Subcutaneous adipose tissue (tissue), 4 donors: ENCODE data around the gene NDUFA12. TPM values are rescaled to one million over a fixed set of nuclear protein-coding genes. Genes with fewer than 3 reads are reported as not detected.

Experiments used
- total RNA-seq, 4 donors: library from RNA; depleted of rRNA; stranded (reverse); fragments of >200 nt; gene quantifications; one replicate each; pipeline ENCODE4 v1.1.0, GENCODE V29; 2016
- TF ChIP-seq, protein P1 (sequence below): fragments of 450-650 bp; IDR thresholded peaks from one replicate; pipeline ENCODE4 v1.5.1; 2016; ENCODE audit warnings: low read depth, mild to moderate bottlenecking, control low read depth, antibody characterized with exemption, moderate library complexity

Gene NDUFA12
- total RNA-seq, 4 donors from 2014 or later, result 63.7 to 159 (median 81.6) TPM

- TF ChIP-seq, protein P1, sequence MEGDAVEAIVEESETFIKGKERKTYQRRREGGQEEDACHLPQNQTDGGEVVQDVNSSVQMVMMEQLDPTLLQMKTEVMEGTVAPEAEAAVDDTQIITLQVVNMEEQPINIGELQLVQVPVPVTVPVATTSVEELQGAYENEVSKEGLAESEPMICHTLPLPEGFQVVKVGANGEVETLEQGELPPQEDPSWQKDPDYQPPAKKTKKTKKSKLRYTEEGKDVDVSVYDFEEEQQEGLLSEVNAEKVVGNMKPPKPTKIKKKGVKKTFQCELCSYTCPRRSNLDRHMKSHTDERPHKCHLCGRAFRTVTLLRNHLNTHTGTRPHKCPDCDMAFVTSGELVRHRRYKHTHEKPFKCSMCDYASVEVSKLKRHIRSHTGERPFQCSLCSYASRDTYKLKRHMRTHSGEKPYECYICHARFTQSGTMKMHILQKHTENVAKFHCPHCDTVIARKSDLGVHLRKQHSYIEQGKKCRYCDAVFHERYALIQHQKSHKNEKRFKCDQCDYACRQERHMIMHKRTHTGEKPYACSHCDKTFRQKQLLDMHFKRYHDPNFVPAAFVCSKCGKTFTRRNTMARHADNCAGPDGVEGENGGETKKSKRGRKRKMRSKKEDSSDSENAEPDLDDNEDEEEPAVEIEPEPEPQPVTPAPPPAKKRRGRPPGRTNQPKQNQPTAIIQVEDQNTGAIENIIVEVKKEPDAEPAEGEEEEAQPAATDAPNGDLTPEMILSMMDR, result no peak
Measured at GRCh38 chr12:94954948-94955592, 48.4 kb downstream of the NDUFA12 start.

- TF ChIP-seq, protein P1, result no peak
Measured at GRCh38 chr12:94954029-94954685, 49.3 kb downstream of the NDUFA12 start.

DNA sequence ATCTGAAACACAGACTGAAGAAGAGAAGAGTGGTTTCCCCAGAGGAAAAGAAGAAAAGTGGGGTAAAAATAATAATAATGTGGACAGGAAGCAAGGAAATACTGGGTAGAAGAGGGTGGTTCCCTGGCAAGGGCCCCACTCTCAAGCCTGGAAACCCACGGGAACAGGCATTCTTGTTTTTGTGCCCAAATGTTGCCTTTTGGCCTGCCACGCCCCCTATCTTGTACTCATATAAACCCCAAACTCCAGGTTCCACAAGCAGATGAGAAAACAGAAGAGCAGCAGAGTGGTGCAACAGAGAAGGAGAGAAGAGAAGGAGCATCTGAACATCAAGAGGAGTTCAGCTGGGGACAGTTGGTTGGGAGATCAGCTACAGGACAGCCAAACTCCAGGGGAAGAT lies 51.2 kb downstream of the NDUFA12 start:
- TF ChIP-seq, protein P1, result no peak

DNA sequence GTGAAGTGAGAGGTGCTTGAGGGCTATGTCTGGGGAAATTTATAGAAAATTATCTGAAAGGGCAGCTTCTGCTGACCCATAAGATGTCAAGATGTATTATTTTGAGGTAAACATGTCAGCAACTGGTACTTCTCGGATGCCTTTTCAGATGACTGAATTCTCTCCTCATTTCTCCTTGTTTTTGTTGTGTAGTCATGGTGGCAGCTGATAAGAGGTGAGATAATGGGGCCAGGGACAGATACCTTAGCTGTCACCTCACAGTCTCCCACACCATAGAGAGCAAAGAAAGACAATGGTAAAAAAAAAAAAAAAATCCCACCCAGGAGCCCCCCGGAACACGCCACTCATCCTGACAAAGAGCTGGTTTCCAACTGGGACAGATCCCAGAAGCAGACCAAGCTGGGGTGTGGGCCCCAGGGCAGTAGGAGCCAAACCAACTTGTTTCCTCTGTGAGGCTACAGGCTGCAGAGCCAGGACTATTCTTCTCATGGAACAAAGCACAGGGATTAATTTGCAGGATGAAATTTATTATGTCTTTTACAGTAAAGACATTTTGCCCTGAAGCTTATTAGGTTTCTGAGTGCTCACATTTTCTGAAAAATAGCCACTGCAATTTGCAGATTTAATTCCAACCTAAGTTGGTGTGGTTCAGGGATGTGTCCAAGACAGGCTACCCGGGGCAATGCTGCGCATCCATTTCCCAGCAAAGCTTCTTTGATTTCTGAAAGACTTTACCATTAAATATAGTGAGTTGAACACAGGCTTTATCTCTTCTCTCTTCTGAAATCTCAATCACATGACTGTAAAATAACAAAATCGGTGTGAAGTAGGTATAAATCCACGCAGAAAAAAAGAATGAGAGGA lies 52.2 kb downstream of the NDUFA12 start:
- TF ChIP-seq, protein P1, result no peak

DNA sequence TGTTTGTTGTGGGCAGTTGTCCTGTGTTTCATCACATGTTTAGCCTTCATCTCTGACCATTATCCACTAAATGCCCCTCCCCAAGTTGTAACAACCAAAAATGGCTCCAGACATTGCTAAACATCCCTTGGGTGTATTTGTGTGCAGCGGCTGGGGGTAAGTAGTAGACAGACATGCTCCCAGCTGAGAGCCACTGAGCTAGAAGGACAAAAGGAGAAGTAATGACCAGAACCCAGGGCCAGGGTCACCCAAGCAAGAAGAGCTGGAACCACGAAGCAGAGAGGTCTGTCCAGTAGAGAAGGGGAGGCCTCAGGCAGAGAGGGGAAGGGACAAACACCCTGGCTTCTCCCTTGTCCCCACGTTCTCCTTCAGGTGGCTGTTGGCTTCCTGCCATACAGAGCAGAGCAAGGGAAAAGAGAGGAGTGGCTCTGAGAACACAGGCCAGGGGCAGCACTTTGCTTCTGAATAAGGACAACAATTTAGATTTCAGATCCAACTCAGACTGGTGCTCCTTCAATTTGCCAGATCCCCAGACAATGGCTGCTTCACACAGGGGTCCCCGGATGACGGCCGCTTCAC lies 55.2 kb downstream of the NDUFA12 start:
- TF ChIP-seq, protein P1, result no peak

DNA sequence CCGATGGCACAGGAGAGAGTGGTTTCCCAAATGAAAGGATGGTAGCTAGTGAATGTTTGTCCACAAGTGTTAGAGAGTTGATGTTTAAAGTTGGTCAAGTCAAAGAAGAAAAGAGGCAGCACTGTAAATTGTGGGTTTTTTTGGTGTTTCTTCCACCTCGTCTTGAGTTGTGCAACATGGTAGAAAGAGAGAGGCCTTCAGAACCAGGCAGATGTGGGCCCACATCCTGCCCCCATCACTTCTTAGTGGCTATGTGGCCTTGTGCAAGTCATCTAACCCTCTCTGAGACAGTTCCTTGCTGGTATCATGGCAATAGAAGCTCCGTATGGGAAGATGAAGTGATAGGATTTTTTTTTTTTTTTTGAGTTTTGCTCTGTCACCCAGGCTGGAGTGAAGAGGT lies 60.8 kb downstream of the NDUFA12 start:
- TF ChIP-seq, protein P1, result no peak
